Neural cell (in vitro differentiated cells): Measurements from ENCODE around the gene GRAMD4. TPM values are rescaled to one million over a fixed set of nuclear protein-coding genes. Genes with fewer than 3 reads are reported as not detected.

Experiments
- H2AFZ ChIP-seq: fragments of 200-600, 300-800 bp; sonication (generic), shearing (Covaris generic); 2 replicates; pipeline ENCODE4 v1.6.0; 2014; ENCODE audit warnings: low read depth, mild to moderate bottlenecking, antibody characterized with exemption, low read length, moderate library complexity
- H3F3A ChIP-seq: fragments of 200-600 bp; shearing (Covaris generic); 2 replicates; pipeline ENCODE4 v1.6.1; 2016; ENCODE audit warnings: mild to moderate bottlenecking, moderate library complexity, mixed read lengths, antibody characterized with exemption, low read length; ENCODE audit not compliant: insufficient read depth, poor library complexity, severe bottlenecking
- H3K27ac ChIP-seq: fragments of 200-600, 300-800 bp; sonication (generic), shearing (Covaris generic); 2 replicates; pipeline ENCODE4 v1.5.1; 2014; ENCODE audit warnings: mild to moderate bottlenecking, low read length, moderate library complexity
- H3K27me3 ChIP-seq: fragments of 300-800, 200-600 bp; sonication (generic), shearing (Covaris generic); 2 replicates; pipeline ENCODE4 v1.6.0; 2014; ENCODE audit warnings: mild to moderate bottlenecking, low read depth, low read length, moderate library complexity; ENCODE audit not compliant: insufficient read depth
- H3K36me3 ChIP-seq: fragments of 300-800, 200-600 bp; sonication (generic), shearing (Covaris generic); 2 replicates; pipeline ENCODE4 v1.5.1; 2014; ENCODE audit warnings: mild to moderate bottlenecking, antibody characterized with exemption, low read length, moderate library complexity; ENCODE audit not compliant: insufficient read depth
- H3K4me2 ChIP-seq: fragments of 300-800, 200-600 bp; sonication (generic), shearing (Covaris generic); 2 replicates; pipeline ENCODE4 v1.6.0; 2014; ENCODE audit warnings: mild to moderate bottlenecking, low read length
- H3K4me3 ChIP-seq: fragments of 300-800, 200-600 bp; sonication (generic), shearing (Covaris generic); 2 replicates; pipeline ENCODE4 v1.5.1; 2014; ENCODE audit warnings: mild to moderate bottlenecking, low read length, moderate library complexity
- H3K79me2 ChIP-seq: fragments of 200-600 bp; shearing (Covaris generic); replicated peaks from 2 replicates; pipeline ENCODE4 v1.6.0; 2014; ENCODE audit warnings: mild to moderate bottlenecking, low read length, moderate library complexity; ENCODE audit not compliant: insufficient read depth
- H3K9ac ChIP-seq: fragments of 300-800, 200-600 bp; sonication (generic), shearing (Covaris generic); 2 replicates; pipeline ENCODE4 v1.6.1; 2016; ENCODE audit warnings: mild to moderate bottlenecking, low read length, mixed read lengths
- H3K9me2 ChIP-seq: fragments of 200-600 bp; shearing (Covaris generic); 2 replicates; pipeline ENCODE4 v1.6.1; 2016; ENCODE audit warnings: mild to moderate bottlenecking, low read length, mixed read lengths; ENCODE audit not compliant: insufficient read depth
- H3K9me3 ChIP-seq: fragments of 200-600, 300-800 bp; sonication (generic), shearing (Covaris generic); 2 replicates; pipeline ENCODE4 v1.6.1; 2016; ENCODE audit warnings: mild to moderate bottlenecking, mixed run types, low read length, moderate library complexity, mixed read lengths
- H4K20me1 ChIP-seq: fragments of 200-600 bp; shearing (Covaris generic); 2 replicates; pipeline ENCODE4 v1.6.1; 2016; ENCODE audit warnings: mild to moderate bottlenecking, mixed run types; ENCODE audit not compliant: insufficient read depth
- EP300 ChIP-seq: fragments of 450-650 bp; conservative IDR thresholded peaks from 2 replicates; pipeline ENCODE4 v1.6.1; 2014; ENCODE audit warnings: antibody characterized with exemption, mild to moderate bottlenecking, moderate library complexity; ENCODE audit not compliant: poor library complexity, severe bottlenecking
- EZH2 ChIP-seq: fragments of 200-600, 300-800 bp; shearing (Covaris generic), sonication (generic); IDR thresholded peaks from 2 replicates; pipeline ENCODE4 v1.6.1; 2014; ENCODE audit warnings: antibody characterized with exemption, low read length, borderline replicate concordance, mild to moderate bottlenecking; ENCODE audit not compliant: insufficient read depth, poor library complexity, severe bottlenecking
- MXI1 ChIP-seq: fragments of 450-650 bp; conservative IDR thresholded peaks from 2 replicates; pipeline ENCODE4 v1.6.1; 2014; ENCODE audit warnings: antibody characterized with exemption, mild to moderate bottlenecking; ENCODE audit not compliant: poor library complexity, severe bottlenecking
- POLR2AphosphoS5 ChIP-seq: IDR thresholded peaks from 2 replicates; pipeline ENCODE4 v1.6.1; 2012
- RAD21 ChIP-seq: fragments of 450-650 bp; conservative IDR thresholded peaks from 2 replicates; pipeline ENCODE4 v1.6.1; 2014; ENCODE audit warnings: antibody characterized with exemption, mild to moderate bottlenecking, moderate library complexity
- SMC3 ChIP-seq: fragments of 450-650 bp; conservative IDR thresholded peaks from 2 replicates; pipeline ENCODE4 v1.6.1; 2014; ENCODE audit warnings: antibody characterized with exemption, mild to moderate bottlenecking, moderate library complexity; ENCODE audit not compliant: poor library complexity
- TAF1 ChIP-seq: IDR thresholded peaks from 2 replicates; pipeline ENCODE4 v1.6.1; 2012; ENCODE audit warnings: low read depth
- polyA plus RNA-seq: library from polyadenylated mRNA; depleted of rRNA; stranded (reverse); fragments of >200 nt; gene quantifications from 2 replicates; pipeline ENCODE4 v1.2.3, GENCODE V29; 2014
- TF ChIP-seq, protein P1 (sequence below): IDR thresholded peaks from 2 replicates; pipeline ENCODE4 v1.6.1; 2012; ENCODE audit warnings: borderline replicate concordance
- TF ChIP-seq, protein P2 (sequence below): fragments of 450-650 bp; IDR thresholded peaks from 2 replicates; pipeline ENCODE4 v1.5.1; 2014; ENCODE audit warnings: antibody characterized with exemption, mild to moderate bottlenecking, moderate library complexity; ENCODE audit not compliant: poor library complexity, severe bottlenecking

GRAMD4 gene
- polyA plus RNA-seq, 1 donor from 2014 or later, result 35.6 TPM

DNA sequence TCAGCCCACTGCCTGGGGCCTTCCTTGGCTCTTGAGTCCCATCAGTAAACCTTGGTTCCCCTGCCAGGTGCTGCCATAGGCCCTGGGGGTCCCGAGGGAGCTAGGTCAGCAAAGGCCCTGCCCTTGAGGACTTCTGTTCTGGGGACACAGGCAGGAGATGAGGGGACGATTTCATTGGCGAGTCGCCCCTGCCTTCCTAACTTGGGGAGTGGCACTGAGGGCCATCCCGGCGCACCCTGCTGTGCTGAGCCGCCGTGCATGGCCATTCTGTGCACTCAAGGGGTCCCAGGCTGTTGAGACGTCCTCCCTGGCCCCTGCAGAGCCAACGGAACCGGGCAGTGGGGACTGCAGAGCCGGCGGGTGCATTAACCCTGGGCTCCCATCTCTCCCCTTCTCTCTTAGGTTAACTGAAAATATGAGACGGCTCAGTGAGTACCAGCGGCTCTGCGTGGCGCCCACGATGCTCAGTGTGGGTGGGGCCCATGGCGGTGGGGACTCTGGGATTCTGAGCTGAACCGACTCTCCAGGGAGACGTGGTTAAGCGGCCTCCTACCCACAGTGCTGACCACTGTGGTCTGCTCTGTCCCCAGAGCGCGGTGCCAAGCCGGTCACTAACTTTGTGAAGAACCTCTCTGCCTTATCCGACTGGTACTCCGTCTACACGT, 43.4 kb downstream of the GRAMD4 start:
- no peak overlapping the region for H3K9ac ChIP-seq
- no peak overlapping the region for H2AFZ ChIP-seq
- H3K27ac ChIP-seq, result no peak overlapping the region
- no peaks in the 10 kb centered on the region for H3K36me3 ChIP-seq
- H3K27me3 ChIP-seq, result no peaks in the 10 kb centered on the region
- H3K4me2 ChIP-seq, result no peak overlapping the region
- TF ChIP-seq POLR2AphosphoS5 (no peak), MXI1 (no peak), EZH2 (no peak), RAD21 (no peak), TAF1 (no peak), EP300 (no peak), SMC3 (no peak)
- TF ChIP-seq, protein P1, sequence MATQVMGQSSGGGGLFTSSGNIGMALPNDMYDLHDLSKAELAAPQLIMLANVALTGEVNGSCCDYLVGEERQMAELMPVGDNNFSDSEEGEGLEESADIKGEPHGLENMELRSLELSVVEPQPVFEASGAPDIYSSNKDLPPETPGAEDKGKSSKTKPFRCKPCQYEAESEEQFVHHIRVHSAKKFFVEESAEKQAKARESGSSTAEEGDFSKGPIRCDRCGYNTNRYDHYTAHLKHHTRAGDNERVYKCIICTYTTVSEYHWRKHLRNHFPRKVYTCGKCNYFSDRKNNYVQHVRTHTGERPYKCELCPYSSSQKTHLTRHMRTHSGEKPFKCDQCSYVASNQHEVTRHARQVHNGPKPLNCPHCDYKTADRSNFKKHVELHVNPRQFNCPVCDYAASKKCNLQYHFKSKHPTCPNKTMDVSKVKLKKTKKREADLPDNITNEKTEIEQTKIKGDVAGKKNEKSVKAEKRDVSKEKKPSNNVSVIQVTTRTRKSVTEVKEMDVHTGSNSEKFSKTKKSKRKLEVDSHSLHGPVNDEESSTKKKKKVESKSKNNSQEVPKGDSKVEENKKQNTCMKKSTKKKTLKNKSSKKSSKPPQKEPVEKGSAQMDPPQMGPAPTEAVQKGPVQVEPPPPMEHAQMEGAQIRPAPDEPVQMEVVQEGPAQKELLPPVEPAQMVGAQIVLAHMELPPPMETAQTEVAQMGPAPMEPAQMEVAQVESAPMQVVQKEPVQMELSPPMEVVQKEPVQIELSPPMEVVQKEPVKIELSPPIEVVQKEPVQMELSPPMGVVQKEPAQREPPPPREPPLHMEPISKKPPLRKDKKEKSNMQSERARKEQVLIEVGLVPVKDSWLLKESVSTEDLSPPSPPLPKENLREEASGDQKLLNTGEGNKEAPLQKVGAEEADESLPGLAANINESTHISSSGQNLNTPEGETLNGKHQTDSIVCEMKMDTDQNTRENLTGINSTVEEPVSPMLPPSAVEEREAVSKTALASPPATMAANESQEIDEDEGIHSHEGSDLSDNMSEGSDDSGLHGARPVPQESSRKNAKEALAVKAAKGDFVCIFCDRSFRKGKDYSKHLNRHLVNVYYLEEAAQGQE, result no peak
- TF ChIP-seq, protein P2, sequence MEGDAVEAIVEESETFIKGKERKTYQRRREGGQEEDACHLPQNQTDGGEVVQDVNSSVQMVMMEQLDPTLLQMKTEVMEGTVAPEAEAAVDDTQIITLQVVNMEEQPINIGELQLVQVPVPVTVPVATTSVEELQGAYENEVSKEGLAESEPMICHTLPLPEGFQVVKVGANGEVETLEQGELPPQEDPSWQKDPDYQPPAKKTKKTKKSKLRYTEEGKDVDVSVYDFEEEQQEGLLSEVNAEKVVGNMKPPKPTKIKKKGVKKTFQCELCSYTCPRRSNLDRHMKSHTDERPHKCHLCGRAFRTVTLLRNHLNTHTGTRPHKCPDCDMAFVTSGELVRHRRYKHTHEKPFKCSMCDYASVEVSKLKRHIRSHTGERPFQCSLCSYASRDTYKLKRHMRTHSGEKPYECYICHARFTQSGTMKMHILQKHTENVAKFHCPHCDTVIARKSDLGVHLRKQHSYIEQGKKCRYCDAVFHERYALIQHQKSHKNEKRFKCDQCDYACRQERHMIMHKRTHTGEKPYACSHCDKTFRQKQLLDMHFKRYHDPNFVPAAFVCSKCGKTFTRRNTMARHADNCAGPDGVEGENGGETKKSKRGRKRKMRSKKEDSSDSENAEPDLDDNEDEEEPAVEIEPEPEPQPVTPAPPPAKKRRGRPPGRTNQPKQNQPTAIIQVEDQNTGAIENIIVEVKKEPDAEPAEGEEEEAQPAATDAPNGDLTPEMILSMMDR, result no peak
- no peaks in the 10 kb centered on the region for H3K9me2 ChIP-seq
- H3K79me2 ChIP-seq, result no peaks in the 10 kb centered on the region
- H3K9me3 ChIP-seq, result no peaks in the 10 kb centered on the region
- H3K4me3 ChIP-seq, result no peak overlapping the region
- H4K20me1 ChIP-seq, result no peaks in the 10 kb centered on the region
- no peaks in the 10 kb centered on the region for H3F3A ChIP-seq

DNA sequence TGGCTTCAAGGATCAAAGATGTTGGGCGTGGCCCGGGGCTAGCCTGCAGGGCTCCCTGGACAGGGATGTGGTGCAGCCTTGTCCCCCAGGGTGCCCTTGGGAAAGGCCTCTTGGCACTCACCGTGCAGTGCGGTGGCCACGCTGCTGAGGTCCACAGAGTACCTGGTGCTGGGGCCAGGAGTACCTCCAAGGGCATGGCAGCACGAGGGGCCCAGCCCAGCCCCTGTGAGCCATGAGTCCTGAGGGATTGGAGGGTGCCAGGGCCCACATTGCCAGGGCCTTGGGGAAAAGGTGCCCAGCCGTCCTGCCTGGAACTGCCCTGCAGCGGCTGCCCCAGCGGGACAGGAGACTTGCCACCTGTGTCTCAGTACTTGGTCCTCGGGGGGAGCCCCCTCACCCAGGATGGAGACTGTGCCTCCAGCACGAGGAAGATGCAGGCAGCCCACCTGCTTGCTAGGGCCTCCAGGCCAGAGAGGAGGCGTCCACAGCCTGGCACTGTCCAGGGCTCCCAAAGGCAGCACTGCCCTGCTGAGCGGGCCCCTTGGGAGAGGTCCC, 44.2 kb downstream of the GRAMD4 start:
- no peaks in the 10 kb centered on the region for H3K27me3 ChIP-seq
- no peak overlapping the region for H3K9ac ChIP-seq
- H3K27ac ChIP-seq, result no peak overlapping the region
- H3K36me3 ChIP-seq, result no peaks in the 10 kb centered on the region
- H2AFZ ChIP-seq, result no peak overlapping the region
- TF ChIP-seq EP300 (no peak), TAF1 (no peak), RAD21 (no peak), EZH2 (no peak), MXI1 (no peak), POLR2AphosphoS5 (no peak), SMC3 (no peak)
- TF ChIP-seq, protein P1, result no peak
- TF ChIP-seq, protein P2, result no peak
- no peaks in the 10 kb centered on the region for H3K79me2 ChIP-seq
- H4K20me1 ChIP-seq, result no peaks in the 10 kb centered on the region
- no peaks in the 10 kb centered on the region for H3F3A ChIP-seq
- no peaks in the 10 kb centered on the region for H3K9me3 ChIP-seq
- no peaks in the 10 kb centered on the region for H3K9me2 ChIP-seq
- H3K4me3 ChIP-seq, result no peak overlapping the region
- no peak overlapping the region for H3K4me2 ChIP-seq
